DND-41 (cell line): Measurements from ENCODE around the gene LIMS2.

Source experiments
- CTCF ChIP-seq: IDR thresholded peaks from 2 replicates; pipeline ENCODE4 v1.5.1; 2012; ENCODE audit warnings: borderline replicate concordance, low read length, moderate library complexity, mild to moderate bottlenecking; ENCODE audit not compliant: poor library complexity, severe bottlenecking; ENCODE audit errors: extremely low read depth
- EZH2 ChIP-seq: IDR thresholded peaks from 3 replicates; pipeline ENCODE4 v1.6.1; 2012; ENCODE audit warnings: borderline replicate concordance, low read depth, mild to moderate bottlenecking, moderate library complexity, low read length, inconsistent platforms; ENCODE audit not compliant: severe bottlenecking

- no peak for TF ChIP-seq CTCF
- TF ChIP-seq EZH2, result no peak
Observed at GRCh38 chr2:127641133-127641532, 34.2 kb downstream of the LIMS2 start.
